A549 (cell line): ENCODE measurements around the gene IFT88.

Source experiments
- BHLHE40 ChIP-seq: IDR thresholded peaks from 2 replicates; pipeline ENCODE4 v1.6.1; 2012; ENCODE audit warnings: low read depth, low read length, inconsistent platforms
- CEBPB ChIP-seq, 2 experiments: fragments of >200 bp in 1 of 2; sonication (Bioruptor Twin) in 1 of 2; formaldehyde crosslinking in 1 of 2; IDR thresholded peaks; 2 replicates each; pipeline ENCODE4 v1.6.1; 2012 to 2016
- CTCF ChIP-seq: fragments of >200 bp; sonication (Bioruptor Twin); formaldehyde crosslinking; IDR thresholded peaks from 3 replicates; pipeline ENCODE4 v1.5.1; 2016
- EP300 ChIP-seq, 2 experiments: fragments of >200 bp; sonication (Bioruptor Twin); formaldehyde crosslinking; IDR thresholded peaks; 2 replicates in 1 of 2; 3 replicates in 1 of 2; pipeline ENCODE4 v1.6.1; 2016 to 2017
- HDAC2 ChIP-seq: fragments of 200-600 bp; sonication (generic); IDR thresholded peaks from 2 replicates; pipeline ENCODE4 v1.6.1; 2016
- POLR2A ChIP-seq: IDR thresholded peaks from 2 replicates; pipeline ENCODE4 v1.6.1; 2012; ENCODE audit warnings: mild to moderate bottlenecking, low read length
- ZC3H11A ChIP-seq: fragments of 450-650 bp; IDR thresholded peaks from 2 replicates; pipeline ENCODE4 v1.6.1; 2014; ENCODE audit warnings: antibody characterized with exemption, mild to moderate bottlenecking
- TF ChIP-seq, protein P1 (sequence below): fragments of 200-600 bp; sonication (generic); IDR thresholded peaks from 2 replicates; pipeline ENCODE4 v1.6.1; 2016; ENCODE audit warnings: antibody characterized with exemption, mild to moderate bottlenecking, moderate library complexity
- TF ChIP-seq, protein P2 (sequence below): IDR thresholded peaks from 2 replicates; pipeline ENCODE4 v1.6.1; 2012
- TF ChIP-seq, protein P3 (sequence below): fragments of 250-450 bp; sonication (Bioruptor Pico); IDR thresholded peaks from 2 replicates; pipeline ENCODE4 v1.5.0; 2021; ENCODE audit warnings: mild to moderate bottlenecking, moderate library complexity, borderline replicate concordance

DNA sequence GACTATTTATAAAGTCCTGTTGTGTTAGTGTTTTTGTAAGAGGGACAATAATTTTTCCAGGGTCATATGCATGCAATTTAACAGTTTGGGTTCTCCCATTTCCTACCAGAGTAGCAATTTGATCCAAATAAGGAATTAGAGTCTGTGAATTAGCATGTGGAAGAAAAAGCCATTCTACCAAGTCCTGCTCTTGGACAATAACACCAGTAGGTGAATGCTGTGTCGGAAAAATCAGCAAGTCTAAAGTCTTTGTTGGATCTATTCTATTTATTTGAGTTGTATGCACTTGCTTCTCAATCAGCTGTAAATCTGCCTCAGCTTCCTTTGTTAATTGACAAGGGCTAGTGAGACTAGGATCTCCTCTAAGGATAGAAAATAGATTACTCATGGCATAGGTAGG lies 115.1 kb downstream of the IFT88 start:
- TF ChIP-seq CTCF (no peak), POLR2A (no peak), ZC3H11A (no peak), HDAC2 (no peak), CEBPB (IDR thresholded peaks at IDR 0.05) (no peak), EP300 (IDR thresholded peaks at IDR 0.05) (no peak), BHLHE40 (no peak)
- TF ChIP-seq, protein P1, sequence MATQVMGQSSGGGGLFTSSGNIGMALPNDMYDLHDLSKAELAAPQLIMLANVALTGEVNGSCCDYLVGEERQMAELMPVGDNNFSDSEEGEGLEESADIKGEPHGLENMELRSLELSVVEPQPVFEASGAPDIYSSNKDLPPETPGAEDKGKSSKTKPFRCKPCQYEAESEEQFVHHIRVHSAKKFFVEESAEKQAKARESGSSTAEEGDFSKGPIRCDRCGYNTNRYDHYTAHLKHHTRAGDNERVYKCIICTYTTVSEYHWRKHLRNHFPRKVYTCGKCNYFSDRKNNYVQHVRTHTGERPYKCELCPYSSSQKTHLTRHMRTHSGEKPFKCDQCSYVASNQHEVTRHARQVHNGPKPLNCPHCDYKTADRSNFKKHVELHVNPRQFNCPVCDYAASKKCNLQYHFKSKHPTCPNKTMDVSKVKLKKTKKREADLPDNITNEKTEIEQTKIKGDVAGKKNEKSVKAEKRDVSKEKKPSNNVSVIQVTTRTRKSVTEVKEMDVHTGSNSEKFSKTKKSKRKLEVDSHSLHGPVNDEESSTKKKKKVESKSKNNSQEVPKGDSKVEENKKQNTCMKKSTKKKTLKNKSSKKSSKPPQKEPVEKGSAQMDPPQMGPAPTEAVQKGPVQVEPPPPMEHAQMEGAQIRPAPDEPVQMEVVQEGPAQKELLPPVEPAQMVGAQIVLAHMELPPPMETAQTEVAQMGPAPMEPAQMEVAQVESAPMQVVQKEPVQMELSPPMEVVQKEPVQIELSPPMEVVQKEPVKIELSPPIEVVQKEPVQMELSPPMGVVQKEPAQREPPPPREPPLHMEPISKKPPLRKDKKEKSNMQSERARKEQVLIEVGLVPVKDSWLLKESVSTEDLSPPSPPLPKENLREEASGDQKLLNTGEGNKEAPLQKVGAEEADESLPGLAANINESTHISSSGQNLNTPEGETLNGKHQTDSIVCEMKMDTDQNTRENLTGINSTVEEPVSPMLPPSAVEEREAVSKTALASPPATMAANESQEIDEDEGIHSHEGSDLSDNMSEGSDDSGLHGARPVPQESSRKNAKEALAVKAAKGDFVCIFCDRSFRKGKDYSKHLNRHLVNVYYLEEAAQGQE, result no peak
- TF ChIP-seq, protein P2, sequence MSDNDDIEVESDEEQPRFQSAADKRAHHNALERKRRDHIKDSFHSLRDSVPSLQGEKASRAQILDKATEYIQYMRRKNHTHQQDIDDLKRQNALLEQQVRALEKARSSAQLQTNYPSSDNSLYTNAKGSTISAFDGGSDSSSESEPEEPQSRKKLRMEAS, result no peak
- TF ChIP-seq, protein P3, sequence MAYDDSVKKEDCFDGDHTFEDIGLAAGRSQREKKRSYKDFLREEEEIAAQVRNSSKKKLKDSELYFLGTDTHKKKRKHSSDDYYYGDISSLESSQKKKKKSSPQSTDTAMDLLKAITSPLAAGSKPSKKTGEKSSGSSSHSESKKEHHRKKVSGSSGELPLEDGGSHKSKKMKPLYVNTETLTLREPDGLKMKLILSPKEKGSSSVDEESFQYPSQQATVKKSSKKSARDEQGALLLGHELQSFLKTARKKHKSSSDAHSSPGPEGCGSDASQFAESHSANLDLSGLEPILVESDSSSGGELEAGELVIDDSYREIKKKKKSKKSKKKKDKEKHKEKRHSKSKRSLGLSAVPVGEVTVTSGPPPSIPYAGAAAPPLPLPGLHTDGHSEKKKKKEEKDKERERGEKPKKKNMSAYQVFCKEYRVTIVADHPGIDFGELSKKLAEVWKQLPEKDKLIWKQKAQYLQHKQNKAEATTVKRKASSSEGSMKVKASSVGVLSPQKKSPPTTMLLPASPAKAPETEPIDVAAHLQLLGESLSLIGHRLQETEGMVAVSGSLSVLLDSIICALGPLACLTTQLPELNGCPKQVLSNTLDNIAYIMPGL (CRISPR knock-in tag), result no peak
